DND-41 (cell line): ENCODE measurements around the gene OSBP2.

Experiments used
- CTCF ChIP-seq: IDR thresholded peaks from 2 replicates; pipeline ENCODE4 v1.5.1; 2012; ENCODE audit warnings: borderline replicate concordance, low read length, moderate library complexity, mild to moderate bottlenecking; ENCODE audit not compliant: poor library complexity, severe bottlenecking; ENCODE audit errors: extremely low read depth
- EZH2 ChIP-seq: IDR thresholded peaks from 3 replicates; pipeline ENCODE4 v1.6.1; 2012; ENCODE audit warnings: borderline replicate concordance, low read depth, mild to moderate bottlenecking, moderate library complexity, low read length, inconsistent platforms; ENCODE audit not compliant: severe bottlenecking

GRCh38 chr22:30744224-30744623 lies 49.5 kb downstream of the OSBP2 start:
- TF ChIP-seq EZH2: no peak
- no peak for TF ChIP-seq CTCF
